Smooth muscle cell (in vitro differentiated cells): ENCODE results near the gene WHAMM. TPM values are rescaled to one million over a fixed set of nuclear protein-coding genes. Genes with fewer than 3 reads are reported as not detected.

Experiments
- DNase-seq: peaks from one replicate; lab custom pipeline; 2025; ENCODE audit not compliant: unreplicated experiment; lab: John Stamatoyannopoulos, UW
- H2AFZ ChIP-seq: fragments of 200-600 bp; sonication (generic); 2 replicates; pipeline ENCODE4 v1.6.0; 2016; ENCODE audit warnings: antibody characterized with exemption, low read depth, mild to moderate bottlenecking
- H3F3A ChIP-seq: fragments of 200-600 bp; sonication (generic); 2 replicates; pipeline ENCODE4 v1.6.0; 2017; ENCODE audit warnings: antibody characterized with exemption, low read depth
- H3K27ac ChIP-seq: fragments of 200-600 bp; sonication (generic); 2 replicates; pipeline ENCODE4 v1.5.1; 2016; ENCODE audit warnings: low read depth, mild to moderate bottlenecking
- H3K27me3 ChIP-seq: fragments of 200-600 bp; sonication (generic); 2 replicates; pipeline ENCODE4 v1.6.1; 2016; ENCODE audit warnings: low read depth, mild to moderate bottlenecking
- H3K36me3 ChIP-seq: fragments of 200-600 bp; sonication (generic); 2 replicates; pipeline ENCODE4 v1.5.1; 2016; ENCODE audit warnings: low read depth
- H3K4me1 ChIP-seq: fragments of 200-600 bp; sonication (generic); 2 replicates; pipeline ENCODE4 v1.5.1; 2016; ENCODE audit warnings: low read depth
- H3K4me2 ChIP-seq: fragments of 200-600 bp; sonication (generic); 2 replicates; pipeline ENCODE4 v1.6.0; 2016; ENCODE audit warnings: mild to moderate bottlenecking
- H3K4me3 ChIP-seq: fragments of 200-600 bp; sonication (generic); 2 replicates; pipeline ENCODE4 v1.5.1; 2016; ENCODE audit warnings: mild to moderate bottlenecking
- H3K79me2 ChIP-seq: fragments of 200-600 bp; sonication (generic); 2 replicates; pipeline ENCODE4 v1.6.0; 2016; ENCODE audit warnings: low read depth, mild to moderate bottlenecking
- H3K9ac ChIP-seq: fragments of 200-600 bp; sonication (generic); 2 replicates; pipeline ENCODE4 v1.6.0; 2016; ENCODE audit warnings: low read depth
- H3K9me3 ChIP-seq: fragments of 200-600 bp; sonication (generic); replicated peaks from 2 replicates; pipeline ENCODE4 v1.5.1; 2016; ENCODE audit warnings: low read depth
- H4K20me1 ChIP-seq: fragments of 200-600 bp; sonication (generic); 2 replicates; pipeline ENCODE4 v1.6.0; 2016; ENCODE audit warnings: low read depth
- CTCF ChIP-seq: fragments of 200-600 bp; sonication (generic); IDR thresholded peaks from 2 replicates; pipeline ENCODE4 v1.5.1; 2017; ENCODE audit warnings: borderline replicate concordance, mild to moderate bottlenecking, antibody characterized with exemption; ENCODE audit not compliant: insufficient read depth, poor library complexity, severe bottlenecking
- WGBS: methylation state at CpG from one replicate; pipeline ENCODE4 v1.1.7; 2016; ENCODE audit warnings: low lambda C conversion rate; 5-methylcytosine and 5-hydroxymethylcytosine counted together
- polyA plus RNA-seq: library from polyadenylated mRNA; unstranded; fragments of >200 nt; fragmentation: Nextera tagmentation; extraction: Ambion mirVana; gene quantifications from 2 replicates; pipeline ENCODE4 v1.2.1, GENCODE V29; 2016
- total RNA-seq: library from RNA; depleted of rRNA; stranded (reverse); fragments of >200 nt; gene quantifications from 2 replicates; pipeline ENCODE4 v1.2.3, GENCODE V29; 2014

WHAMM gene
- total and polyA plus RNA-seq, 2 experiments from 2014 or later, result 2.2 to 4.1 TPM

- no peak for DNase-seq
- Histone ChIP-seq H2AFZ (no peak overlapping the region), H3K4me1 (no peaks in the 10 kb centered on the region), H3K36me3 (no peaks in the 10 kb centered on the region), H3K4me2 (no peak overlapping the region), H3K79me2 (no peaks in the 10 kb centered on the region), H3K9ac (no peak overlapping the region), H3K4me3 (no peak overlapping the region), H4K20me1 (no peaks in the 10 kb centered on the region), H3K27ac (no peak overlapping the region), H3F3A (no peaks in the 10 kb centered on the region), H3K9me3 (no peaks in the 10 kb centered on the region), H3K27me3 (no peaks in the 10 kb centered on the region)
- WGBS, result 84% methylated on average over 17 of the region's 17 CpGs
- TF ChIP-seq CTCF, result no peak
These were observed 46.1 kb downstream of the WHAMM start for GRCh38 chr15:82855286-82856100.

- H3K4me3 ChIP-seq, result no peak overlapping the region
- no peaks in the 10 kb centered on the region for H3K79me2 ChIP-seq
- TF ChIP-seq CTCF, result no peak
- H2AFZ ChIP-seq, result no peak overlapping the region
- 95% methylated on average over 10 of the region's 10 CpGs for WGBS
- no peaks in the 10 kb centered on the region for H3K36me3 ChIP-seq
- H3F3A ChIP-seq, result no peaks in the 10 kb centered on the region
- no peak overlapping the region for H3K4me2 ChIP-seq
- H3K4me1 ChIP-seq, result no peaks in the 10 kb centered on the region
- no peak overlapping the region for H3K27ac ChIP-seq
- no peaks in the 10 kb centered on the region for H4K20me1 ChIP-seq
- H3K9me3 ChIP-seq, result no peaks in the 10 kb centered on the region
- no peak overlapping the region for H3K9ac ChIP-seq
- H3K27me3 ChIP-seq, result no peaks in the 10 kb centered on the region
- DNase-seq, result no peak
These were observed 47.2 kb downstream of the WHAMM start for GRCh38 chr15:82856397-82857170.

GRCh38 chr15:82858932-82859331 is 49.5 kb downstream of the WHAMM start:
- Histone ChIP-seq H3K36me3 (no peaks in the 10 kb centered on the region), H3K27ac (no peak overlapping the region), H3K79me2 (no peaks in the 10 kb centered on the region), H4K20me1 (no peaks in the 10 kb centered on the region), H3K9me3 (no peaks in the 10 kb centered on the region), H3K4me3 (no peak overlapping the region), H3F3A (no peaks in the 10 kb centered on the region), H3K27me3 (no peaks in the 10 kb centered on the region), H3K9ac (no peak overlapping the region), H2AFZ (no peak overlapping the region), H3K4me1 (no peaks in the 10 kb centered on the region), H3K4me2 (no peak overlapping the region)
- 94% methylated on average over 11 of the region's 11 CpGs for WGBS
- no peak for DNase-seq
- TF ChIP-seq CTCF, result no peak
